Prostate gland (tissue), 2 donors: ENCODE data around the gene DNAH9.

Source experiments
- CTCF ChIP-seq, 4 experiments: fragments of 200-600 bp in 2 of 4; fragments of 450-650 bp in 2 of 4; sonication (generic) in 2 of 4; IDR thresholded peaks; 1 replicate in 3 of 4; 2 replicates in 1 of 4; pipeline ENCODE4 v1.5.1; 2016 to 2019; ENCODE audit warnings: antibody characterized with exemption in 4 of 4, mild to moderate bottlenecking in 2 of 4, moderate library complexity in 2 of 4
- POLR2A ChIP-seq: fragments of 450-650 bp; IDR thresholded peaks from one replicate; pipeline ENCODE4 v1.6.1; 2016; ENCODE audit warnings: antibody characterized with exemption, mild to moderate bottlenecking

GRCh38 chr17:11628374-11628773 lies 30.1 kb downstream of the DNAH9 start:
- TF ChIP-seq POLR2A (no peak), CTCF (IDR thresholded peaks at IDR 0.05) (no peak)
